MCF 10A (cell line): ENCODE data around the gene WDR62. TPM values are rescaled to one million over a fixed set of nuclear protein-coding genes. Genes with fewer than 3 reads are reported as not detected.

ENCODE experiments used
- BruUV-seq: library from RNA; stranded (reverse); fragments of 400-500 nt; replicated peaks from 2 replicates; lab custom pipeline; 2021; lab: Mats Ljungman, UMichigan
- CTCF ChIA-PET: fragments of 300-600 bp; sonication (Branson Sonifier 250); formaldehyde crosslinking; extraction: SDS; loops from one replicate; lab custom pipeline; 2021; ENCODE audit warnings: antibody characterized with exemption, inconsistent platforms; lab: Yijun Ruan, JAX
- POLR2A ChIA-PET: fragments of 300-600, 350-650 bp; sonication (Branson Sonifier 250); formaldehyde crosslinking; extraction: SDS; loops from one replicate; lab custom pipeline; 2020; ENCODE audit warnings: antibody characterized with exemption, inconsistent platforms; lab: Yijun Ruan, JAX
- DNase-seq: peaks from one replicate; pipeline ENCODE4 v3.0.0-alpha.2; 2018; ENCODE audit not compliant: unreplicated experiment
- H3K27ac Mint-ChIP-seq: one replicate; pipeline ENCODE4 v1.8.0; 2022; ENCODE audit warnings: mild to moderate bottlenecking, low read depth, mixed read lengths; ENCODE audit not compliant: unreplicated experiment
- H3K27me3 Mint-ChIP-seq: one replicate; pipeline ENCODE4 v1.8.0; 2022; ENCODE audit warnings: mixed read lengths; ENCODE audit not compliant: insufficient read depth, unreplicated experiment
- H3K36me3 Mint-ChIP-seq: one replicate; pipeline ENCODE4 v1.8.0; 2022; ENCODE audit warnings: mild to moderate bottlenecking, moderate library complexity, mixed read lengths; ENCODE audit not compliant: insufficient read depth, unreplicated experiment
- H3K4me1 Mint-ChIP-seq: one replicate; pipeline ENCODE4 v1.8.0; 2022; ENCODE audit warnings: mixed read lengths; ENCODE audit not compliant: insufficient read depth, unreplicated experiment
- H3K4me3 Mint-ChIP-seq: one replicate; pipeline ENCODE4 v1.8.0; 2022; ENCODE audit warnings: mild to moderate bottlenecking, moderate library complexity, mixed read lengths; ENCODE audit not compliant: unreplicated experiment
- H3K9me3 Mint-ChIP-seq: one replicate; pipeline ENCODE4 v1.8.0; 2022; ENCODE audit warnings: mixed read lengths; ENCODE audit not compliant: unreplicated experiment
- CTCF ChIP-seq: fragments of 200-600 bp; IDR thresholded peaks from one replicate; pipeline ENCODE4 v1.8.0; 2022; ENCODE audit warnings: antibody characterized with exemption, mild to moderate bottlenecking; ENCODE audit not compliant: unreplicated experiment
- intact Hi-C: fragments of 100-400 bp; cut with micrococcal nuclease; formaldehyde crosslinking; loops from 2 replicates; pipeline ENCODE4 v1.14.1; 2022
- total RNA-seq: library from RNA; stranded (reverse); gene quantifications from 2 replicates; pipeline ENCODE4 v1.2.3, GENCODE V29; 2022

The WDR62 gene
- total RNA-seq, 1 experiment from 2014 or later = 6.2 TPM

GRCh38 chr19:36046443-36047050, 8.2 kb upstream of the WDR62 start:
- Mint-ChIP-seq H3K27me3 (no peaks in the 10 kb centered on the region), H3K4me3 (peak overlapping the region; percentile 2), H3K27ac (peak overlapping the region; percentile 92), H3K4me1 (peaks cover 28% of the 10 kb centered on the region), H3K36me3 (peaks cover 4% of the 10 kb centered on the region), H3K9me3 (no peaks in the 10 kb centered on the region)
- ChIA-PET POLR2A (interaction anchor here (0.9 to 1.1 kb wide), 2 partner anchors 49 to 94 kb away, joined by 3 read pairs; partner anchors contain the start of gene CAPNS1), CTCF (interaction anchor here (0.6 kb wide), 1 partner anchor 162 kb away, joined by 3 read pairs; no protein-coding TSS in a partner anchor)
- no TSS peak for BruUV-seq
- intact Hi-C loops = no loop called here
- TF ChIP-seq CTCF = no peak
- DNase-seq = peak; percentile 82

DNA sequence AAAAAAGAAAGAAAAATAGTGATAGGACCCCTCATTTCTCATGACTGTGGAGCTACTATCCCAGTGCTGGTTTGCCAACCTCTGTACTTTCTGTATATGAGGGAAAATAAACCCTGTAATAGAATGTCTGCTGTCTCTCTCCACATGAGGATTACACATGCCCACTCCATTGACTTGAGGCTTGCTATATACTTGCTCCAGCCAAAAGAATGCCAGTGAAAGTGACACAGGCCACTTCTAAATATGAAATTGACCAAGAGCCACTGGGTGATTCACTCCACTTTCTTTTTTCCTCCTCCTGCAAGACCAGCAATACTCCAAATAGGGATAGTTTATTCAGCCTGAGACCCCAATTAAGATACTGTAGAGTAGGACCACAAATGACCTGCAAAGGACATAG, 6.9 kb upstream of the WDR62 start:
- intact Hi-C loops = no loop called here
- ChIA-PET CTCF (interaction anchor here (1.1 kb wide), 1 partner anchor 26 kb away, joined by 5 read pairs; no protein-coding TSS in a partner anchor), POLR2A (no interaction called here)
- TF ChIP-seq CTCF = no peak
- Mint-ChIP-seq H3K4me1 (peaks cover 17% of the 10 kb centered on the region), H3K9me3 (no peaks in the 10 kb centered on the region), H3K36me3 (peaks cover 4% of the 10 kb centered on the region), H3K27me3 (no peaks in the 10 kb centered on the region), H3K27ac (no peak overlapping the region), H3K4me3 (no peak overlapping the region)
- no peak for DNase-seq
- BruUV-seq = no TSS peak

DNA sequence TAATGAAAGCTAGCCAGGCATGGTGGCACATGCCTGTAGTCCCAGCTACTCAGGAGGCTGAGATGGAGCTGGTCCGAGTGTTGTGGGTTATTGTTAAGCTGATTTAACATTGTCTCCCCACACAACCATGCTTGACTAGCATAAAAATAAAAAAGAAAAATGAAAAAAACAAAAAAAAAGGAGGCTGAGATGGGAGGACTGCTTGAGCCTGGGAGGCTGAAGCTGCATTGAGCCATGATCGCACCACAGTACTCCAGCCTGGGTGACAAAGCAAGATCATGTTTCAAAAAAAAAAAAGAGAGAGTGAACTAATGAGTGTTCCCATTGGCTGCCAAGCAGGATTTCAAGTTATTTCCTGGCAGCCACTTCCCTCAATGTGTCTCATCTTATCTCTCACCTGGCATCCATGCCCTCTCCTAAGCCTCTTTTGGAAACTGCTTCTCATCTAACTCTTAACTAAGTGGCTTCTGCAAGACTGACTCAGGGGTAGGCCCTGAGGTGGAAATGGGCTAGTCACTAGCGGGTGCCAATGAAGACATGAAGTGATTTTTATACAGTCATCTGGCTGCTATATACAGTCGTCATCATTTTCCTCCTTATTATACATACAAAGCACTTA, 5.5 kb upstream of the WDR62 start:
- ChIA-PET POLR2A (interaction anchor here (0.6 to 0.7 kb wide), 2 partner anchors 16 to 119 kb away, joined by 3 to 4 read pairs; no protein-coding TSS in a partner anchor), CTCF (interaction anchor here (0.7 to 0.8 kb wide), 2 partner anchors 12 to 54 kb away, joined by 3 read pairs; partner anchors contain the start of gene SDHAF1)
- H3K27me3 Mint-ChIP-seq = no peaks in the 10 kb centered on the region
- H3K9me3 Mint-ChIP-seq = no peaks in the 10 kb centered on the region
- peaks cover 12% of the 10 kb centered on the region for H3K4me1 Mint-ChIP-seq
- no peak overlapping the region for H3K27ac Mint-ChIP-seq
- intact Hi-C loops = no loop called here
- H3K36me3 Mint-ChIP-seq = no peaks in the 10 kb centered on the region
- no peak overlapping the region for H3K4me3 Mint-ChIP-seq
- no peak for TF ChIP-seq CTCF
- no TSS peak for BruUV-seq
- DNase-seq = peak; percentile 81

GRCh38 chr19:36051236-36051635, 3.5 kb upstream of the WDR62 start:
- TF ChIP-seq CTCF = no peak
- CTCF ChIA-PET = no interaction called here
- Mint-ChIP-seq H3K36me3 (no peaks in the 10 kb centered on the region), H3K27ac (no peak overlapping the region), H3K27me3 (no peaks in the 10 kb centered on the region), H3K9me3 (no peaks in the 10 kb centered on the region), H3K4me3 (no peak overlapping the region), H3K4me1 (peaks cover 10% of the 10 kb centered on the region)
- POLR2A ChIA-PET = no interaction called here
- DNase-seq = peak; percentile 35
- no TSS peak for BruUV-seq
- intact Hi-C loops = no loop called here
